MM.1S (cell line): ENCODE results near the gene MACROD2.

Experiments
- EZH2 ChIP-seq: fragments of 300-600 bp; sonication (generic); optimal IDR thresholded peaks from 2 replicates; pipeline ENCODE3; 2017; ENCODE audit warnings: low read depth, mild to moderate bottlenecking, antibody characterized with exemption, low read length, mixed read lengths
- TF ChIP-seq, protein P1 (sequence below): fragments of 300-600 bp; sonication (generic); IDR thresholded peaks from 2 replicates; pipeline ENCODE4 v1.5.1; 2016; ENCODE audit warnings: antibody characterized with exemption, low read length, mixed read lengths

DNA sequence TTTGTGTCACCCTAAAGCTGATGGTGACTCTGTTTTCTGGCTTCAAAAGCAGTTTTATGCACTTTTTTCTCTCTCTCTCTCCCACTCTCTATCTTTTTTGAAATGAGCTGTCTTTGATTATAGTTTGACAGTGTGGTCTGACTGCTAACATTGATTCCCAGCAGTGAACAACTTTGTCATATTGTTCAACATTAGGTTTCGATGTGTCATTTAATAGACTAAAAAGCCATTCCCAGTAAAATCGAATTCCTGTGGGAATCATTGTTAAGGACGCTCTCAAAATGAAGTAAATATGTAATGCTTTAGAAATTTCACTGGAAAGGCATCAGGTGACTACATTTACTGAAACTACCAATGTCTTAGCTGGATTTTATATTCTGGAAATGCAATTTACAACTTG, 412.0 kb downstream of the MACROD2 start:
- no peak for TF ChIP-seq EZH2
- TF ChIP-seq, protein P1, sequence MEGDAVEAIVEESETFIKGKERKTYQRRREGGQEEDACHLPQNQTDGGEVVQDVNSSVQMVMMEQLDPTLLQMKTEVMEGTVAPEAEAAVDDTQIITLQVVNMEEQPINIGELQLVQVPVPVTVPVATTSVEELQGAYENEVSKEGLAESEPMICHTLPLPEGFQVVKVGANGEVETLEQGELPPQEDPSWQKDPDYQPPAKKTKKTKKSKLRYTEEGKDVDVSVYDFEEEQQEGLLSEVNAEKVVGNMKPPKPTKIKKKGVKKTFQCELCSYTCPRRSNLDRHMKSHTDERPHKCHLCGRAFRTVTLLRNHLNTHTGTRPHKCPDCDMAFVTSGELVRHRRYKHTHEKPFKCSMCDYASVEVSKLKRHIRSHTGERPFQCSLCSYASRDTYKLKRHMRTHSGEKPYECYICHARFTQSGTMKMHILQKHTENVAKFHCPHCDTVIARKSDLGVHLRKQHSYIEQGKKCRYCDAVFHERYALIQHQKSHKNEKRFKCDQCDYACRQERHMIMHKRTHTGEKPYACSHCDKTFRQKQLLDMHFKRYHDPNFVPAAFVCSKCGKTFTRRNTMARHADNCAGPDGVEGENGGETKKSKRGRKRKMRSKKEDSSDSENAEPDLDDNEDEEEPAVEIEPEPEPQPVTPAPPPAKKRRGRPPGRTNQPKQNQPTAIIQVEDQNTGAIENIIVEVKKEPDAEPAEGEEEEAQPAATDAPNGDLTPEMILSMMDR: no peak
